NCI-H460 (cell line): ENCODE measurements around the gene CGAS. TPM values are rescaled to one million over a fixed set of nuclear protein-coding genes. Genes with fewer than 3 reads are reported as not detected.
"Not testable (repeated sequence)": the region's sequence is repeated elsewhere in the genome, so short reads cannot be mapped to it uniquely, and the experiment has no call there.

Source experiments
- DNase-seq: peaks from one replicate; pipeline ENCODE4 v3.0.0-alpha.2; 2016; ENCODE audit warnings: low read depth; ENCODE audit errors: extremely low read depth
- polyA plus RNA-seq: library from polyadenylated mRNA; depleted of rRNA; stranded (reverse); fragments of >200 nt; gene quantifications from 2 replicates; pipeline ENCODE4 v1.2.3, GENCODE V29; 2014; cell fraction: nucleus; rRNA removed
- total RNA-seq: library from RNA; depleted of rRNA; stranded (reverse); fragments of >200 nt; shearing (Covaris generic); gene quantifications from 2 replicates; pipeline ENCODE4 v1.2.3, GENCODE V29; 2014; rRNA removed

Gene CGAS
- 12.4 and 12.6 TPM in 2 replicates for total RNA-seq
- 7.1 and 9.0 TPM in 2 replicates for polyA plus RNA-seq

DNA sequence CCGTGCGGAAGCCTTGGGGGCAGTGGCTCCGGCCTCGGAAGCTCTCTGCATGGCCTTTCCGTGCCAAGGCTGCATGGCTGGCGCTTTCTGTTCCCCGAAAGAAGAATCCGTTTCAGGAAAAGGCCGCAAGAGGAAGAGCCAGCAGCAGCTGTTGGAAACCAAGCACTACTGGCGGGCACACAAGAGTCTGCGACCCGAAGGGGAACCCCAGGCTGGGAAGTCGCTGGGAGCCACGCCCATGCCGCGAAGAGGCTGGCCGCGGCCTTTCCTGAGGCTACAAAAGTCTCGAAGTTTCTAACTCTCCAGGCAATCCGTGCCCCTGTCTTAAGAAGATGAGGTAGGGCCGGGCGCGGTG, at the start of gene CGAS:
TSS of gene CGAS (minus strand) at position 191 of the 355 bp plus-strand sequence. CDS start at position 75, 116 bp downstream.
- DNase-seq = no peak

DNA sequence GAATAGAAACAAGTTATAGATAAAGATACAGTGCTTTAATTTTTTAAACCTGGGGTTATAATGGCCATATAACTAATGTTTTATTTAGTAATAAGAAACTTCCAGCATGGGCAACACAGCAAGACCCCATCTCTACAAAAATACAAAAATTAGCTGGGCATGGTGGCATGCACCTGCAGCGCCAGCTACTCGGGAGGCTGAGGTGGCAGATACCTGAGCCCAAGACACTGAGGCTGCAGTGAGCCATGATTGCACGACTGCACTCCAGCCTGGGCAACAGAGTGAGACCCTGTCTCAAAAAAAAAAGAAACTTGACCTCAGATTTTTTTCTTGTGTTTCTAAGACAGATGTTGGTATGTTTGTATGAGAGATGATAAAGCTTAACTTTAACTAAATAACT, 45.8 kb upstream of the CGAS start:
- DNase-seq = no peak

DNA sequence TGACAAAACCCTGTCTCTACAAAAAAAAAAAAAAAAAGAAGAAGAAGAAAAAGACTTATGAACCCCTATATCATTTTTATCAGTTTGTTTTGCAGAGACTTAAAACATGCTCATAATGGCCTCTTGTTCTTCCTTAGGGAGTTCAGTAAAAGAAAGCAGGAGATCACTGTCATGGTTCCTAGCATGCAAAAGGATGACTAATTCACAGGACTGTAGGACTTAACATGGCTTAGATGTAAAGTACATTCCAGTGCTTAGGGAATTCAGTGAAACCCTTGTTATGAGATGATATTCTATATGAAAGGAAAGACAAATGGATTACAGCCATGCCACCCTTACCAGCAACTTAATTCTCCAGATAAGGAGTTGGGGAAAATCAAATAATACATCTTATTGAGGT, 39.3 kb upstream of the CGAS start:
- no peak for DNase-seq

DNA sequence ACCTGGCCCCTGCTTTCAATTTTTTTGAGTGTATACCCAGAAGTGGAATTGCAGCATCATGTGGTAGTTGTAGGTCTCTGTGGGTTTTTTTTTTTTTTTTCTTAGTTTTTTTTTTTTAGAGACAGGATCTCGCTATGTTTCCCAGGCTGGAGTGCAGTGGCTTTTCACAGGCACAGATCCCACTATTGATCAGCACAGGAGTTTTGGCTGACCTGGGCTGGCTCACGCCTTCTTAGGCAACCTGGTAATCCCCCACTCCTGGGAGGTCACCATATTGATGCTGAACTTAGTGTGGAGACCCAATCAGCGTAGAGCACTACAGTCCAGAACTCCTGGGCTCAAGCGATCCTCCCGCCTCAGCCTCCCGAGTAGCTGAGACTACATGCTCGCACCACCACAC, 35.4 kb upstream of the CGAS start:
- no peak for DNase-seq

DNA sequence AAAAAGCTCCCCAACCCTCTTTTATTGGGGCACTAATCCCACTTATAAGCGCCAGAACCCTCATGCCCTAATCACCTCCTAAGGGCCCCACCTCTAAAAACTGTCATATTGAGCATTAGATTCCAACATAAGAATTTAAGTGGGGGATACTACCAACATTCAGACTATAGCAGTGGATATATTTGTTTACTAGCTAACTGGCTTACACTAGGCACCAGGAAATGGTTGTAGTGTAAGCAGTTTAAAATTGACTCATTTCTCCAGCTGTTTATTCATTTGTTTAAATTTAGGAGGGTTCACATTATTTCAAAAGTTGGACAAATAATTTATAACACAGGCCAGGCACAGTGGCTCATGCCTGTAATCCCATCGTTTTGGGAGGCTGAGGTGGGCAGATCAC, 32.3 kb upstream of the CGAS start:
- DNase-seq = no peak

DNA sequence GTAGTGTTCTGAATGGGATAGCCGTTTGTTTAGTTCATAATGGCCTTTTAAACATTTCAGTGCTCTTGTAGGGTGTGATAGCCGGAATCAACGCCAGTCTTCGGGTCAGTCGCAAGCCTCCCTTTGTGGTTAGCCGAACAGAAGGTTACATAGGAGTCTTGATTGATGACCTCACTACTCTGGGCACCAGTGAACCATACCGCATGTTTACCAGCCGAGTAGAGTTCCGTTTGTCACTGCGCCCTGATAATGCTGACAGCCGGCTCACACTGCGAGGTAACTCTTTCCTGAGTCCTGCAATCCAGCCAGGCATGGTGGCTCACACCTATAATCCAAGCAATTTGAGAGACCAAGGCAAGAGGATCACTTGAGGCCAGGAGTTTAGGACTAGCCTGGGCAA, 29.9 kb upstream of the CGAS start:
- DNase-seq = no peak

DNA sequence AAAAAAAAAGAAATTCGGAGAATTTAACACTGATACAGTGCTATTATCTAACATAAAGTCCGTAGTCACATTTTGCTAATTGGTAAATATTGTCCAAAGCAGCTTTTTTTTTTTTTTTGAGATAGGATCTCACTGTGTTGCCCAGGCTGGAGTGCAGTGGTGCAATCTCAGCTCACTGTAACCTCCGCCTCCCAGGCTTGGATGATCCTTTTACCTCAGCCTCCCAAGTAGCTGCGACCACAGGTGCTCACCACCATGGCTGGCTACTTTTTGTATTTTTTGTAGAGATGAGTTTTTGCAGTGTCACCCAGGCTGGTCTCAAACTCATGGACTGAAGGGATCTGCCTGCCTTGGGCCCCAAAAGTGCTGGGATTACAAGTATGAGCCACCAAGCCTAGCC, 25.3 kb upstream of the CGAS start:
- no peak for DNase-seq

DNA sequence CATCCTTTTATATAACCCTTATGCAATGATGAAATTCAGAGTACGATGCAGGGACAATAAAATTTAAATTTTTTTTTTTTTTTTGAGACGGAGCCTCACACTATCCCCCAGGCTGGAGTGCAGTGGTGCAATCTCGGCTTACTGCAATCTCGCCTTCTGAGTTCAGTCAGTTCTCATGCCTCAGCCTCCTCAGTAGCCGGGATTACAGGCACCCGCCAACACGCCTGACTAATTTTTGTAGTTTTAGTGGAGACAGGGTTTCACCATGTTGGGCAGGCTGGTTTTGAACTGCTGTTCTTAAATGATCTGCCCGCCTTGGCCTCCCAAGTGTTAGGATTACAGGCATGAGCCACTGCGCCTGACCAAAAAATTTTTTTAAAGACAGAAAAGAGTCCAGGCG, 24.6 kb upstream of the CGAS start:
- no peak for DNase-seq

DNA sequence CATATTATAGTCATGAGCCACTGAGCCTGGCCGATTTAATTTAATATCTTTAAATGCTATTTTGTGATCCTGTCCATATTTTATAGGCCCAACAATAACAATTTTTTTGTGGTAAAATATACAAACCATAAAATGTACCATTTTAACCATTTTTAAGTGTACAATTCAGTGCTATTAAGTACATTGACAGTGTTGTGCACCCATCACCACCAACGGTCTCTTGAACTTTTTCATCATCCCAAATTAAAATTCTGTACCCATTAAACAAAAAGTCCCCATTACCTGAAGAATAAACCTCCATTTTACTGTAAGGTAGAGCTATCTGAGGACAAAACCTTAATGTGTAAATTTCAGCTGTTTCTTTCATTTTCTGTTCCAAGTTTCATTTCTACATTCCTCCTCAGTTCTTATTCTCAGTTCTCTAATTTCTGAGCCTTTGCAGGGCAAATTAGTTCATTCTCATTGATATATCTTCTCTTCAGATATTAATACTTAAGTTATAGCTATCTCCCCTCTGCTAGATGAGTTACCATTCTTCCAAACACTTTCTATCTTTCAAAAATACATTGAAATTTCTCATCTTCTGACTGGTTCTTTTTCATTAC, 19.7 kb upstream of the CGAS start:
- DNase-seq = no peak

DNA sequence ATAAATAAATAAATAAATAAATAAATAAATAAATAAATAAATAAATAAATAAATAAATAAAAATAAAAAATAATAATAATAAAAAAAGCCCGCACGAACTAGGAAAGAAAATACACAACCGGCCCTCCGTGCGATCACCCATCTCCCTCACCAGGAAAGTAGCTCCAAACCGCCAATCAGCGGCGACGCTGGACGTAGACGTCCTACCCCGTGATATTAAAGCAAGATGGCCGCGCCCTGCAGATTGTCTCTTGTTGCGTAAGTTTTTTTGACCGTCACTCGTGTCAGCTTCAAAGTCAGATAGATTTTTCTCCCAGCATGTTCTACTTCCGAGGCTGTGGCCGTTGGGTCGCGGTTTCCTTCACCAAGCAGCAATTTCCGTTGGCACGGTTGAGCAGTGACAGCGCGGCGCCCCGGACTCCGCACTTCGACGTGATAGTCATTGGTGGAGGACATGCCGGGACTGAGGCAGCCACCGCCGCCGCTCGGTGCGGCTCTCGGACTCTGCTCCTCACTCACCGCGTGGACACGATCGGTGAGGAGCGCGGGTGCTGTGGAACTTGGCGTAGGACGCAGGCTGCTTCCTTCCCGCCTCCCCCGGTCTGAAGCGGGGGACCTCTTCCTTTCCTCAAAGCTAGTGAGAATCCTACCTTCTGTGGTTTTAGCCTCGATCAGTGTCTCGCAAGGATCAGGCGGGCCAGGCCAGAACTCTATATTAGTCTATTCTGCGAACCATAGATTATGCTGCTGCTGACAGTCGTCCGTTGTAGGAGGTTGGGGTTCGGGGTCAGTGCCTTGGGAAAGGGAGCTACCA, 9.6 kb upstream of the CGAS start, which contains the start of gene MTO1:
TSS of gene MTO1 (plus strand) at position 201 of the 814 bp plus-strand sequence. CDS start at position 319, 118 bp downstream.
- DNase-seq = peak; percentile 88

DNA sequence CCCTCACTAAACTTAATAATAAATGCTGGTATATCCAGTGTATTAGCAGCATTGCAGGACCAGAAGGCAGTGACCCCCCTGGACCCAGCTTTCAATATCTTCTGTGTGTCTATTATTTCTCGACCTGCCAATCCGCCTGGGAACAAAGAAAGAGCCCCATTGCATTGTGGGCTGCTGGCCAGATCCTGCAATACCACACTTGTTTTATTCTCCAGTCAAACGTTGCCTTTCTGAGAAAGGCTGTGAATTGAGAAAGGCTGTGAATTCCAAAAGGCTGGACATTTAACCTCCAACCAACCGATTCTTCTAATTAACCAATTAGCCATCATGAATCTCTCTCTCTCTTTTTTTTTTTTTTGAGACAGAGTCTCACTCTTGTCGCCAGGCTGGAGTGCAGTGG, 8.0 kb upstream of the CGAS start:
- no peak for DNase-seq

DNA sequence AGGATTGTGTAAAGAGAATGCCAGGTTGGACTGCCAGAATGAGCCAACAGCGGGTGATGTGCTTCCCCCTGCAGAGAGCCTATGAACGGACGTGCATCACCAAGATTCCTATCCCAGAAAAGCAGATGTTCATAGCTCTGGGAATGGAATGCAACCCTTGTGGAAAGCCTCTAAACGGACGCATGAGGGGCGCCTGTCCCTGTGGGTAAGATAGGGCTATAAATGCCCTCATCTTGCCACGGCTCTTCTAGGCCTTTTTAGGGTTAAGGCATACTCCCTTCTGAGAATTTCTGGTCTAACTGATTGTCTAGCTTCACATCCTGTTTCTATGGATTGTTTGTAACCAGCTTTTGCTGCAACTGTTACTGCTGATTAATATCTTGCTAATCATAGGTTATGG, 7.4 kb upstream of the CGAS start:
- DNase-seq = not testable (repeated sequence)

DNA sequence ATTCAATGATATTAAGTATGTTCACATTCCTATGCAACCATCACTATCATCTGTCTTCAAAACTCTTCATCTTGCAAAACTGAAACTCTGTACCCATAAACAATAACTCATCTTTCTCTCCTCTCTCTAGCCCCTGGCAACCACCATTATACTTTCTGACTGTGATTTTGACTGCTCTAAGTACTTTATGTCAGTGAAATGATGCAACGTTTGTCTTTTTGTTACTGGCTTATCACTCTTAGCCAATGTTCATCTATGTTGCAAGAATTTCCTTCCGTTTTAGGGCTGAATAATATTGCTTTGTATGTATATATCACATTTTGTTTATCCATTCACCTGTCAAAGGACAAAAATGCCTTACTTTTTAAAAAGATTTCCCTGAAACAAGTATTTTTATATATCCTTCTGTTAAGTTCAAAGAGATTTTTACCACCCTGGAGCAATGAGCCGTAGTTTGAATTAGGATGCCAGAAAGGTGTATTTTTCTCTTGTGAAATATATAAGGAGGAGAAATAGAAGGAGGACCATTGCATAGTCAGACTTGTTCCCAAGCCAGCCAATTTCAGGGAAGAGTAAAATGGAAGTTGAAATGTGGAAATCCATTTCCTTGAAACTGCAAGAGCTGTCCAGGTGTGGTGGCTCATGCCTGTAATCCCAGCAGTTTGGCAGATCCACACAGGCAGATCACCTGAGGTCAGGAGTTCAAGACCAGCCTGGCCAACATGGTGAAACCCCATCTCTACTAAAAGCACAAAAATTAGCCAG, 4.0 kb upstream of the CGAS start:
- no peak for DNase-seq

DNA sequence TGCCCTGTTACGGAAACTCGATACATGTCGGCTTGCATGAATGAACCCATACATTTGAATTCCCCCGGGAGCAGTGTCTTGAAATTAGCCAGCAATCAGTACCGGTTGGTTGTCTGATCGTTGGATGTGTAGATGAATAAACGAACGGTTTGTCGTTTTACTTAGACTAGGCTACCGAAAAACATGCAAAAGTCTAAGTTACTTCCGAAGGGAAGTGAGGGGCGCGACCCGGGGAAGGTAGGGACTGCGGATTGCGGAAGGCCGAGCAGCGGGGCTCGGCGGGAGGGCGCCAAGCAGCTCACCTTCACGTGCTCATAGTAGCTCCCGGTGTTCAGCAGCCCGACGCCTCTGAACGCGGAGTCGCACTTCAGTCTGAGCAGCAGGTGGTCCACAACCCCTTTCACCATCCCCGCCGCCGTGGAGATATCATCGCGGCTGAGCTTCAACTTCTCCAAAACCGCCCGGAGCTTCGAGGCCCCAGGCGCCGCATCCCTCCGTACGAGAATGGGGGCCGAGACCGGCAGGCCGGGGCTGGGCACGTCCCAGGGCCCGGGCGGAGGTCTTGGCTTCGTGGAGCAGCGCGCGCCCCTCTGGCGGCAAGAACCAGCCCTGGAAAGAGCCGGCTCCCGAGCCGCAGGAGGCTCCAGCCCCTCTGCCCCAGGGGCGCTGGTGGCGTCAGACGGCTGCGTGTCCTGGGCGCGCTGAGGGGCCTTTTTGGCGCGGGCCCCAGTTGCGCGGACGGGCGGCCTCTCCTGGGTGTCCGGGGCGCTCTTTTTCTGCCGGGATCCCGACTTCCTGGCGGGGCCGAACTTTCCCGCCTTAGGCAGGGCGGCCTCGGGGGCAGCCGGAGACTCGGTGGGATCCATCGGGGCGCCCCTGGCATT, 632 bp downstream of the CGAS start:
- DNase-seq = no peak

DNA sequence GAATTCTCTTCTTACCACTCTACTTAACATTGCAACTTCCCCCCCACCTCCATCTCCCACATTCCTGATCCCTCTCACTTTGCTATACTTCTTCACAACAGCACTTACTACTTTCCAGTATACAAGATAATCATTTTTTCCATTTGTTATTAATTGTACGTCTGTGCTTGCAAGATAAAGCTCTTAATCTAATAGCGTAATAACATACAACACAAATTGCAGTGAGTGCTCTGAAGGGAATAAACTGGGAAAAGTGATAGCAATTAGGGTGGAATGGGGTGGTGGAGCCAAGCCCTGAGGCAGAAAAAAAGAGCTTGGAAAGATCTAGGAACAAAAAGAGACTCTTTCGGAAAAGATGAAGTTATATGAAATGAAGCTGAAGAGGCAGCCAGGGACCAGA, 8.5 kb downstream of the CGAS start:
- no peak for DNase-seq

DNA sequence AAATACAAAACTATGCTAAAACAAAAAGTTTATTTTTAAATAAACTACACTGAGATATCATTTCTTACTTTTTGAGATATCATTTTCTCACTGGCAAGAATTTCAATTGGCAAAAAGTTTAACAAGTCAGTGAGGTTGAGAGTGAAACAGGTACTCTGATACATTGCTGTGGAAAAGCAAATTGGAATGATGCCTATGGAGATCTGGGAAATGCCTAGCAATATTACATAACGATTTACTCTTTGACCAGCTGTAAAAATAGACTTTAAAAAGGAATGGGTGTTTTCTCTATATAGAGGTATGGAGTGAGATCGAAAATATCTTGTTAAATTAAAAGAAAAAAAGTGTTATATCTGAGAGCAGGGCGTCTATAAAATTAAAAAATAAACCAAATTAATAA, 16.9 kb downstream of the CGAS start:
- no peak for DNase-seq

DNA sequence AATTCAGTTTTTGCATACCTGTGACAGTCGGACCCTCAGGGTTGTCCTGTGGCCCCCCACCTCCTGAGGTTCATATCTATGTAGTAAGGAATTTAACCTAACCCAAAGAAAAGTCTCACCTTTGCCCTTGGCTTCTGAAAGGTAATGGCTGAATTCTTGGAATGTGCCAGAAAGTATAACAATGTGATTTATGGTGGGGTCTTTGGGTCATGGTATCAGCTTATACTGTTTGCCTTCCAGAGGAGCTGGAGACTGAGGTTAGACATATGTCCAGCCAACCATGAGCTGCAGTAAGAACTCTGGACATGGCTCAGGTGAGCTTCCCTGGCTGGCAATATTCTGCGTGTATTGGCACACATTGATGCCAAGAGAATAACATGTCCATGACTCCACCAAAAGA, 30.6 kb downstream of the CGAS start:
- no peak for DNase-seq

DNA sequence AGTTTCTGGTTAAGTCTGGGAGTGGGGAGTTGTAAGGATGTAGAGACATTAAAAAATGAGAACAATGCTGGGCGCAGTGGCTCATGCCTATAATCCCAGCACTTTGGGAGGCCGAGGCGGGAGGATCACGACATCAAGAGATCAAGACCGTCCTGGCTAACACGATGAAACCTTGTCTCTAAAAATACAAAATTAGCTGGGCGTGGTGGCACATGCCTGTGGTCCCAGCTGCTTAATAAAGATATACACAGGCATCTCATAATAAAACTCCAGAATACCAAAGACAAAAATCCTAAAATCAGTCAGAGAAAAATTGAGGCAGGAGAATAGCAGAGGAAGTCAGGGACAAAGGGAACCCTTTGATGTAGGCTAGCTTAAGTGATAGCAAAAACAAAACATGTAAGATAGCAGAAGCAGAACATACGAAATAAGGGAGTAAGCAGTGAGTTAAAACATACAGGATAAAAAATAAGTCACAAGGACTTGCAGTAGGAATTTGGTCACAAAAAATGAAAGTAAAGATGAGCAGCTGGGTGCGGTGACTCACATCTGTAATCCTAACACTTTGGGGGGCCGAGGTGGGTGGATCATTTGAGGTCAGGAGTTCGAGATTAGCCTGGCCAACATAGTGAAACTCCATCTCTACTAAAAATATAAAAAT, 33.9 kb downstream of the CGAS start:
- no peak for DNase-seq

DNA sequence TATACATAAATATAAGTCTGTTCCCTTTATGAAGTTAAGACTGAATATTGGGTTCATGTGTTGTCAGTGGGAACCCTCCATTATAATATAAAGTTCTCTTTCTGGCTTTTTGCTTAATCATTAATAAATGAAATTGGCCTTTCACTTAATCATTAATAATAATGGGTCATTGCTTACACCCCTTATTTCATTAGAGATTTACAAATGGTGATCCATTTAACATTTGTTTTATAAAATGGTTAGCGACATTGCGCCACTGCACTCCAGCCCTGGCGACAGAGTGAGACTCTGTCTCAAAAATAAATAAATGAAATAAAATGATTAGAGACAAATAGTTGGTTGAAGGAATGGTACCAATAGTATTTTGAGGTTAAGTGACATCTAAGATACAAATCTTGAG, 39.0 kb downstream of the CGAS start:
- DNase-seq = no peak

DNA sequence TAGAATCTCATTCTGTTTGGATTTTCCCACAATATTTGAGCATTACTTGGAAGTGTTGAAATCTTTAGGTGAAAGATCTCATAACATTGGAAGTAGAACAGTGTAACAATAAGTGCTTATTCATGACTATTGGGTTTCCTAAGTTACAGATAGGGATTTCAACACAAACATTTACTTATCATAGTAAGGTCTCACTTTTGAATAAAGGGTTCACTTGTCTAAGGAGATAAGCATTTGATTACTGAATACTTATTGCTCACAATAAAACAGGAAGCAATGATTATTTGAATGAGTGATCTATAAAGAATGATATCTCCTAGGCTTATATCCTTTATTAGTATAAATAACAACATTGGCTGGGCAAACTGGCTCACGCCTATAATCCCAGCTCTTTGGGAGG, 42.7 kb downstream of the CGAS start:
- DNase-seq = no peak
